Measurements from ENCODE around the gene SLC38A3.

Gene SLC38A3

DNA sequence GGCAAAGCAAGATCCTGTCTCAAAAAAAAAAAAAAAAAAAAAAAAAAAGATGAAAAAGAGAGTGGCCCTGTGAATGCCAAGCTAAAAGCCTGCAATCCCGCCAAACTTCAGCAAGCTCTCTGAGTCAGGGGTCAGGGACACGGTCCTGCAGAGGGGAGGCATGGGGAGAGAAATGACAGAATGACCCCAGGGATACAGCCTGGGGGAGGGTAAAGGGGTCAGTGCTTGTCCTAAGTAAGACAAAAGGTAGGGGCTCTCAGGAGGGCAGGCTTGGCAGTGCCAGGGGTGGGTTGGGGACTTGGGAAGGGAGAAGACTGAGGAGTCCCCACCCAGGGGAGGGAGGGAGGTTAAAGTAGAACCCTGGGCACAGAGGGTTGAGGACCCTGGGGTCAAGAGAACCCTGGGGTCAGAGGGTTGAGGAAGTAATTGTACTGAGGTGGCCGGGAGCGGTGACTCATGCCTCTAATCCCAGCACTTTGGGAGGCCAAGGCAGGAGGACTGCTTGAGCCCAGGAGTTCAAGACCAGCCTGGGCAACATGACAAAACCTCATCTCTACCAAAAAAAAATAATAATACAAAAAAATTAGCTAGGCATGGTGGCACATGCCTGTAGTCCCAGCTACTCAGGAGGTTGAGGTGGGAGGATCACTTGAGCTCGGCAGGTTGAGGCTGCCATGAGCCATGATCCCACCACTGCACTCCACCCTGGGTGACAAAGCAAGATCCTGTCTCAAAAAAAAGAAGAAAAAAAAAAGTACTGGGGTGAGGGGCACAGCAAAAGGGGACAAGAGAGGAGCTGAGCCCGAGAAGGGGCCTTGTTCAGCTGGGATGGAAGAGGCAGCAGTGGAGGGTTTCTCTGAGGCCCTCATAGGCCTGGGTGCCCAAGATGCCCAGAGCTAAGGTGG lies 58.7 kb downstream of the SLC38A3 start:
- Histone ChIP-seq H3K27me3 (ENCODE audit: control insufficient read depth, insufficient read depth, low read length) (no peaks in the 10 kb centered on the region), H3K9ac (ENCODE audit: low read length) (peak overlapping the region; percentile 64), H3K4me3 (ENCODE audit: low read depth, low read length) (peak overlapping the region; percentile 32; the same call in 1 of the 2 replicates), H3K9me3 (ENCODE audit: control insufficient read depth, insufficient read depth, low read depth, low read length) (no peaks in the 10 kb centered on the region), H3K4me1 (ENCODE audit: control insufficient read depth, insufficient read depth, low read length) (peaks cover 71% of the 10 kb centered on the region), H3K27ac (ENCODE audit: low read depth, low read length) (peak overlapping the region; percentile 67; the same call in 1 of the 2 replicates), H3K36me3 (ENCODE audit: control insufficient read depth, insufficient read depth, low read length) (no peaks in the 10 kb centered on the region)

DNA sequence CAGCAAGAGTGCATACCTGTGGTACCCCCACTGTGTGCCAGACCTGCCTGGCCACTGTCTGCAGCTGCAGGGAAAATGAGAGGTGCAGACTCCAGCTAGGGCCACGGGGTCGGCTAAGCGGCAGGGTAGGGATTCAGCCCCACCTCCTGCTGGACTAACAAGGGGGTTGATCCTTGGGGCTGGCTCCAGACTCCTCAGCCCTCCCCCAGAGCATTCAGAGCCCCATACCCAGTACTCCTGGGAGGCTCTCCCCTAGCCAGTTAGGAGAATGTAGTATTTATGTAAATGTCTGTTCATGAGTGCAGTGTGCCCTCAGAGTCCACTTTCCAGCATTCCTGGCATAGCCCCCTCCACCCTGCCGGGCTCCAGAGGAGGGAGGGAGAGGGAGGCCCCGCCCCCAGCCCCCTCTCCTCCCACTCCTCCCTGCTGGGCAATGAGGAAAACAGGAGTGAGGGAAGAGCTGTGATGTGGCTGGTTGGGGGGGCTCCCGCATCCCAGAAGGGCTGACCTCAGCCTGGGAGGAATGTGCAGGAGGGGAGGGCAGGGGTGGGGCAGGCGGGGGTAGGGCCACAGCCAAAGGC lies 59.4 kb downstream of the SLC38A3 start:
- peak overlapping the region; percentile 32 for H3K4me3 ChIP-seq (ENCODE audit: low read depth, low read length)
- H3K36me3 ChIP-seq (ENCODE audit: control insufficient read depth, insufficient read depth, low read length) = no peaks in the 10 kb centered on the region
- H3K4me1 ChIP-seq (ENCODE audit: control insufficient read depth, insufficient read depth, low read length) = peaks cover 74% of the 10 kb centered on the region
- no peaks in the 10 kb centered on the region for H3K9me3 ChIP-seq (ENCODE audit: control insufficient read depth, insufficient read depth, low read depth, low read length)
- peak overlapping the region; percentile 85; the same call in 1 of the 2 replicates for H3K27ac ChIP-seq (ENCODE audit: low read depth, low read length)
- no peaks in the 10 kb centered on the region for H3K27me3 ChIP-seq (ENCODE audit: control insufficient read depth, insufficient read depth, low read length)
- peak overlapping the region; percentile 64 for H3K9ac ChIP-seq (ENCODE audit: low read length)

DNA sequence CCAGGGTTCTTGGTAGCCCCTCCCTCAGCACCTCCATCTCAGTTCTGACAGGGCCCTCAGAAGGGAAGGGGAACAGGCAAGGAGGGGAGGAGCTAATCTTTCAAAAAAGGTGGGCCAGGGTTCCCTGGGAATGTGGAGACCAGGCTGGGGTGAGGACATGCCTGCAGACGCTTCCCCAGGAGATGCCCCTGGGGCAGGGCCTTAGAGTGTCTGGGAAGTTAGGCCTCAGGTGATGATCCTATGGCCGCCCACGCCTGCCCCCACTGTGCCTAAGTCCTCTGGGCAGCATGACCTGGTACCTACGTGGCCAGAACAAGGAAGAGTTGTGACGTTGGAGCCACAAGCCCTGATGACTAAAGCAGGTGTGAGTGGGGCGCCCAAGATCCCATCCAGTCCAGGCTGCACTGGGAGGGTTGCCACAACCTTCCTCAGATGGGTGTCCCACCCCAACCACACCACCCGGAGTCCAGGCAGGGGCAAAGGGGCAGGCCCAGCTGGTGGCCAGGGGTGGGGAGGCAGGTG lies 60.0 kb downstream of the SLC38A3 start:
- peak overlapping the region; percentile 85 for H3K27ac ChIP-seq (ENCODE audit: low read depth, low read length)
- H3K36me3 ChIP-seq (ENCODE audit: control insufficient read depth, insufficient read depth, low read length) = no peaks in the 10 kb centered on the region
- no peaks in the 10 kb centered on the region for H3K9me3 ChIP-seq (ENCODE audit: control insufficient read depth, insufficient read depth, low read depth, low read length)
- no peaks in the 10 kb centered on the region for H3K27me3 ChIP-seq (ENCODE audit: control insufficient read depth, insufficient read depth, low read length)
- peaks cover 75% of the 10 kb centered on the region for H3K4me1 ChIP-seq (ENCODE audit: control insufficient read depth, insufficient read depth, low read length)
- peak overlapping the region; percentile 41 for H3K9ac ChIP-seq (ENCODE audit: low read length)
- H3K4me3 ChIP-seq (ENCODE audit: low read depth, low read length) = 0 out of 2 replicates have a peak overlapping the region, but pooled peaks have one; percentile 3

DNA sequence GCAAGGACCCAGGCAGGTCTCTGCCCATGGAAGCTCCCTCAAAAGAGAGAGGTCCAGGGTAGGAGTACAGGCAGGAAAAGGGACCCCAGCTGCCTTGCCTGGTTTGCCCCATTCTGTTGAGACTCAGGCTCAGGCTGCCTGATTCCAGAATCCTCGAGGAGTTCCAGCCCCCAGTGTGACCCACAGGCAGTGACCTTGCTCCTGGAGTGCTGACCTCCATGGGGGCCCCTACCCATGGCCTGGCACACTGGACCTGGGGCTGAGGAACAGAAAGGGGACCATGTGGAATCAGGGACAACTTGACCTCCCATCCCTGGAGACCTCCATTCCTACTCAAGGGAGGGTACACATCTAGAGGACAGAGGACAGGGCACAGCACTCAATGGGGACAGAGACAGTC lies 60.5 kb downstream of the SLC38A3 start:
- Histone ChIP-seq H3K9ac (ENCODE audit: low read length) (peak overlapping the region; percentile 41), H3K27ac (ENCODE audit: low read depth, low read length) (peak overlapping the region; percentile 85), H3K4me3 (ENCODE audit: low read depth, low read length) (no peak overlapping the region), H3K27me3 (ENCODE audit: control insufficient read depth, insufficient read depth, low read length) (no peaks in the 10 kb centered on the region), H3K4me1 (ENCODE audit: control insufficient read depth, insufficient read depth, low read length) (peaks cover 73% of the 10 kb centered on the region), H3K9me3 (ENCODE audit: control insufficient read depth, insufficient read depth, low read depth, low read length) (no peaks in the 10 kb centered on the region), H3K36me3 (ENCODE audit: control insufficient read depth, insufficient read depth, low read length) (no peaks in the 10 kb centered on the region)

DNA sequence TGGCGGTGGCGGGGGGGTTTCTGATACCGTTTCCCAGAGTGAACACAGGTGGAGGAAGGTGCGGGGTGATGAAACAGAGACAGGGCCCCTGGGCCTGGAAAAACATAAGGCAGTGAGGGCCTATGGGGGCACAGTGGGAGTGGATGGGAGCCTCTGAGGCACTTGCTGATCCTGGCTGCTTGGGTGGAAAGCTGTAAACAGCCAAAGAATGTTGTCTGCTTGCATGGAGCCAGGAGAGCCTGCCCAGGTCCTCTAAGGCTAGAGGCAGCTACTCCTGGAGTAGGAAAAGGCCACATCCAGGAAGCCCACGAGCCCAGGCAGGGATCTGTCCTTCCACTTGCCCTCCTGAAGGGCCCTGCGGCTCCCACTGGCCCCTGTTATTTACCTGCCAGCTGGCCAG lies 60.9 kb downstream of the SLC38A3 start:
- no peak overlapping the region for H3K9ac ChIP-seq (ENCODE audit: low read length)
- H3K4me3 ChIP-seq (ENCODE audit: low read depth, low read length) = no peak overlapping the region
- no peaks in the 10 kb centered on the region for H3K27me3 ChIP-seq (ENCODE audit: control insufficient read depth, insufficient read depth, low read length)

DNA sequence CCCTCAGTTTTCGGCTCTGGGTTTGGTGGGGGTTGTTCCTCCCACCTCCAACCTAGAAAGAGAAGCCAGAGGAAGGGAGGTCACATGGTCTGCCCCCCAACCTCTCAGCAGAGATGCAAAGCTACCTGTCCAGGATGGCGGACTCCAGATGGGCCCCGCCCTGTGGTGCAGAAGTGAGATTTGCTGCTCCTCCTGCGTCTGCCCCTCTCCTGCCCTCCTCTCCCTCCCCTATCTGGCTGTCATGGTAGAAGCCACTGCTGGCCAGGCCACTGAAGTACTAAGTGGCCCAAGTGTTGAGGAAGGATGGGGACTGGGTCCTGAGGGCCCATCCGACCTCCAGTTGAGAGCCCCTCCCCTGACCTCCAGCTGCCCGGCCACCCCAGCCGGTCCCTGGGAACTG lies 61.8 kb downstream of the SLC38A3 start:
- no peak overlapping the region for H3K9ac ChIP-seq (ENCODE audit: low read length)
- H3K27me3 ChIP-seq (ENCODE audit: control insufficient read depth, insufficient read depth, low read length) = no peaks in the 10 kb centered on the region
- H3K9me3 ChIP-seq (ENCODE audit: control insufficient read depth, insufficient read depth, low read depth, low read length) = no peaks in the 10 kb centered on the region
- H3K27ac ChIP-seq (ENCODE audit: low read depth, low read length) = no peak overlapping the region
- peaks cover 73% of the 10 kb centered on the region for H3K4me1 ChIP-seq (ENCODE audit: control insufficient read depth, insufficient read depth, low read length)
- H3K4me3 ChIP-seq (ENCODE audit: low read depth, low read length) = peak overlapping the region; percentile 42
- no peaks in the 10 kb centered on the region for H3K36me3 ChIP-seq (ENCODE audit: control insufficient read depth, insufficient read depth, low read length)

More for the DNA sequence above, 60.9 kb downstream of the SLC38A3 start:
- H3K27ac ChIP-seq (ENCODE audit: low read depth, low read length) = no peak overlapping the region
- no peaks in the 10 kb centered on the region for H3K36me3 ChIP-seq (ENCODE audit: control insufficient read depth, insufficient read depth, low read length)
- H3K4me1 ChIP-seq (ENCODE audit: control insufficient read depth, insufficient read depth, low read length) = peaks cover 69% of the 10 kb centered on the region
- H3K9me3 ChIP-seq (ENCODE audit: control insufficient read depth, insufficient read depth, low read depth, low read length) = no peaks in the 10 kb centered on the region

DNA sequence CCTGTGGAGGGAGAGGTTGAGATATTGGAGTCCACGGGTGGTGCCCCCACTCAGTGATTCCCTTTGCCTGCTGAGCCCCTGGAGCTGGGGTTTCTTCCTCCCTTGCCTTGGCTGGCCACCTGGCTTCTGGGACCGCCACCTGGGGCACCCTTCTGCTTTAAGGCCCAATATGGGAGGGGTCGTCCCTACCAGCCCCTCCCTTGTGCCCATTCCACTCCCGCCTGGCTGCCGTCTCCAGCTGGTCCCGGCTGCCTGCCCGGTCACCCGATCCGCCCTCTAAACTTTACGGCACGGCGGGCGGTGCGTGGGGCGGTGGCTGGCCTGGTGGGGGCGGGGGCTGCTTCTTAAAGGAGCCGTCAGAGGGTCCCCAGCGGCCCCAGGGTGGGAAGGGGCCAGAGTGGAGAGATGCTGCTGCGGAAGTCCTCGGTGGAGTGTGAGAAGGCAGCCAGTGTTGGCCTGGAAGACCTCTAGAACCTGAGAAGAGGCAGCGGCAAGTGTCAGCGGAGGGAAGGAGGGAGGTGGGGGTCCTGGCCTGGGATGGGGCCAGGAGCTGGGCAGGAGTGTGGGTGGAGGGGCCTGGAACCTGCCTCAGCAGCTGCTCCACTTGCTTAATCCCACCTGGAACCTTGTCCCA lies 62.3 kb downstream of the SLC38A3 start:
- Histone ChIP-seq H3K9ac (ENCODE audit: low read length) (peak overlapping the region; percentile 27), H3K27ac (ENCODE audit: low read depth, low read length) (no peak overlapping the region)

DNA sequence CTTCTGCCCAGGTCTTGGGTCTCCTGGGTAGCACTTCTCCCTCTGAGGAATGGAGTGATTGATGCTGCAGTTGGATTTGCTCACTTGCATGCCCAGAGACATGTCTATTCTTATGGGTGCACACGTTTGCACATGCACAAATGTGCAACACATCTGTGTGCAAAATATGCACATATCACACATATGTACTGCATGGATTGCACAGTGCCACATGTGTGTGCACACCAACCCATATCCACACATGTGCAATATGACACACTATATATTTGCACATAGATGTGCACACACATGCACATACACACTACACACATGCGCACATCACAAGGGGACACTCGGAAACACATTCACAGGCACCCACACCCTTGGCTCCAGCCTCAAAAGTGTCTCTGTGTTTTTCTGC lies 63.2 kb downstream of the SLC38A3 start:
- no peaks in the 10 kb centered on the region for H3K9me3 ChIP-seq (ENCODE audit: control insufficient read depth, insufficient read depth, low read depth, low read length)
- no peak overlapping the region for H3K9ac ChIP-seq (ENCODE audit: low read length)
- H3K4me3 ChIP-seq (ENCODE audit: low read depth, low read length) = no peak overlapping the region
- H3K4me1 ChIP-seq (ENCODE audit: control insufficient read depth, insufficient read depth, low read length) = peaks cover 77% of the 10 kb centered on the region
- H3K27me3 ChIP-seq (ENCODE audit: control insufficient read depth, insufficient read depth, low read length) = peaks cover 4% of the 10 kb centered on the region
- H3K36me3 ChIP-seq (ENCODE audit: control insufficient read depth, insufficient read depth, low read length) = no peaks in the 10 kb centered on the region
- no peak overlapping the region for H3K27ac ChIP-seq (ENCODE audit: low read depth, low read length)

More for the DNA sequence above, 62.3 kb downstream of the SLC38A3 start:
- Histone ChIP-seq H3K27me3 (ENCODE audit: control insufficient read depth, insufficient read depth, low read length) (no peaks in the 10 kb centered on the region), H3K9me3 (ENCODE audit: control insufficient read depth, insufficient read depth, low read depth, low read length) (no peaks in the 10 kb centered on the region), H3K36me3 (ENCODE audit: control insufficient read depth, insufficient read depth, low read length) (no peaks in the 10 kb centered on the region), H3K4me1 (ENCODE audit: control insufficient read depth, insufficient read depth, low read length) (peaks cover 74% of the 10 kb centered on the region), H3K4me3 (ENCODE audit: low read depth, low read length) (peak overlapping the region; percentile 42)

DNA sequence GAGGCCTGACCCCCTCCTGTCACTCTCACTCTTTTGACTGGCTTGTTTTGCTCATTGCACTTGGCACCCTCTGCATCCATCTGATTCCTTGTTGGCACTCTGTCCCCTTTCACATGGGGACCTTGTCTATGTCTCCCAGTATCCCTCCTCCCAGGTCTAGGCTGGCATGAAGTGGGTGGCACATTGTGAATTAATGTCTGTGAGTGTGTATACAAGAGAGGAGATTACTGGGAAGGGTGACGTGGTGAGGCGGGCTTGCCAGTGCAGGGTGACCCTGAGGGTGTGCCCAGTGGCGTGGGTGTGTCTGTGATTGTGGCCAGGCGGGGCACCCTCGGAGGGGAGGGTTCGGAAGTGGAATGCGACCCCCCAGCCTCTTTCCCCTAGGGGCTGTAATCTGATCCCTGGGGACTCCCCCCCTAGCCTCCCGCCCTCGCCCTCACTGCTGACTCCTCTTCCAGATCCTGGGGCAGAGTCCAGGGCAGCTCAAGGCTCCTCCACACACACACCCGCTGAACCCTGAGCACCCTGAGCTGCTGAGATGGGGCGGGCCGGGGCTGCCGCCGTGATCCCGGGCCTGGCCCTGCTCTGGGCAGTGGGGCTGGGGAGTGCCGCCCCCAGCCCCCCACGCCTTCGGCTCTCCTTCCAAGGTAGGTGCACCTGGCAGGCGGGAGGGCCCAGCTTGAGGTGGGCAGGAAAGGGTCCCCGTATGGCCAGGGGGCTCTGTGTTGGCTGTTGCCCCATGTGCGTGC lies 63.8 kb downstream of the SLC38A3 start, which contains the start of gene SEMA3B:
TSS of gene SEMA3B (plus strand) at position 445 of the 749 bp plus-strand sequence. CDS start at position 539, 94 bp downstream.
- Histone ChIP-seq H3K27ac (ENCODE audit: low read depth, low read length) (no peak within 1 kb of the TSS), H3K9me3 (ENCODE audit: control insufficient read depth, insufficient read depth, low read depth, low read length) (no peaks in the 10 kb centered on the region), H3K27me3 (ENCODE audit: control insufficient read depth, insufficient read depth, low read length) (peaks cover 10% of the 10 kb centered on the region), H3K4me1 (ENCODE audit: control insufficient read depth, insufficient read depth, low read length) (peaks cover 74% of the 10 kb centered on the region), H3K4me3 (ENCODE audit: low read depth, low read length) (peak within 1 kb of the TSS; percentile 42; the same call in 1 of the 2 replicates), H3K9ac (ENCODE audit: low read length) (peak within 1 kb of the TSS; percentile 2), H3K36me3 (ENCODE audit: control insufficient read depth, insufficient read depth, low read length) (no peaks in the 10 kb centered on the region)

DNA sequence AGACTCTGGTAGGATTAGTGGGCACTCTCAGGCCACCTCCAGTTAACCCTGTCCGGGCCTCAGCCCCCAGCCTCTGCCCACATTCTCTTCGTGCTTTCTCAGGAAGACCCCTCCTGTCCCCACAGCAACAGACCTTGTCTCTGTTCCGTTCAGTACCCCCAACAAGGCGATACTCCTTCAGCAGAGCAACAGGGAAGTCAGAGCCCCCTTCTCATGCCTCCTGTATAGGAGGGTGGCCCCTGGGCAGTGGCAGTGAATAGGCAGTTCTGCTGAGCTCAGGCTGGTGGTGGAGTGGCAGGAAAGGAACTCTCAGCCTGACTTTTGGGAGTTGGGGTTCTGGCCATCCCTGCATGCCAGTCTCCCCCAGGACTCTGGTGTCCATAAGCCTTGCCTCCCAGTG lies 64.4 kb downstream of the SLC38A3 start:
- no peak overlapping the region for H3K27ac ChIP-seq (ENCODE audit: low read depth, low read length)
- no peaks in the 10 kb centered on the region for H3K9me3 ChIP-seq (ENCODE audit: control insufficient read depth, insufficient read depth, low read depth, low read length)
- H3K36me3 ChIP-seq (ENCODE audit: control insufficient read depth, insufficient read depth, low read length) = no peaks in the 10 kb centered on the region
- H3K27me3 ChIP-seq (ENCODE audit: control insufficient read depth, insufficient read depth, low read length) = peaks cover 16% of the 10 kb centered on the region
- peak overlapping the region; percentile 2 for H3K9ac ChIP-seq (ENCODE audit: low read length)
- H3K4me3 ChIP-seq (ENCODE audit: low read depth, low read length) = peak overlapping the region; percentile 2; the same call in 1 of the 2 replicates
- peaks cover 72% of the 10 kb centered on the region for H3K4me1 ChIP-seq (ENCODE audit: control insufficient read depth, insufficient read depth, low read length)

All from HUES6 (cell line).